Measurements from ENCODE around the gene GLDN. TPM values are rescaled to one million over a fixed set of nuclear protein-coding genes. Genes with fewer than 3 reads are reported as not detected.

GLDN gene
- total and polyA plus RNA-seq, 10 of the 15 experiments (the other 5 are each of a cell fraction or from before 2014, with no cell fraction given), result 0.13 TPM; not detected in 9

DNA sequence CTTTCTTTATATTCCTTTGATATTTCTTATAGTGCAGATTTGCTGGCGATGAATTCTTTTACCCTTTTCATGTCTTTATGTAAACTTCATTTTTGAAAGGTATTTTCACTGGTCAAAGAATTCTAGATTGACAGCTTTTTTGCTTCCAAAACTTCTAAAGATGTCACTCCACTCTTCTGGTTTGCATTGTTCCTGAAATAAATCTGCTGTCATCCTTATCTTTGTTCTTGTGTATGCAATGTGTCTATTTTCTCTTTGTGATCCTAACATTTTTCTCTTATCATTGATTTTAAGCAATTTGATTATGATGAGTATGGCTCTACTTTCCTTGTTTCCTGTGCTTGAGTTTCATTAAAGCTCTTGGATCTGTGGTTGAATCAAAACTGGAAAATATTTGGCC lies 103.4 kb downstream of the GLDN start:
- CTCF ChIA-PET, result interaction anchor here (1.0 kb wide), 1 partner anchor 17 kb away, joined by 3 read pairs; no protein-coding TSS in a partner anchor
- FAIRE-seq, result no peak
- no peaks in the 10 kb centered on the region for H3K36me3 ChIP-seq (ENCODE audit: control insufficient read depth in 2 of 2, insufficient read depth in 2 of 2, low read length in 1 of 2)

More for the DNA sequence above, 103.4 kb downstream of the GLDN start:
- Histone ChIP-seq H3K9ac (ENCODE audit: control insufficient read depth, insufficient read depth, low read length) (no peak overlapping the region), H4K20me1 (ENCODE audit: control insufficient read depth, insufficient read depth) (no peaks in the 10 kb centered on the region), H3K27ac (ENCODE audit: control insufficient read depth, insufficient read depth) (no peak overlapping the region), H2AFZ (ENCODE audit: control insufficient read depth, low read depth, low read length) (no peak overlapping the region), H3K27me3 (replicated peaks in 1 of 2; ENCODE audit: control insufficient read depth in 2 of 2, insufficient read depth in 2 of 2, low read length in 1 of 2) (no peaks in the 10 kb centered on the region), H3K4me1 (ENCODE audit: control insufficient read depth, insufficient read depth, low read length) (no peaks in the 10 kb centered on the region), H3K9me3 (replicated peaks; ENCODE audit: control insufficient read depth, insufficient read depth, low read length) (no peaks in the 10 kb centered on the region; the same call in 2 of the 3 replicates), H3K79me2 (ENCODE audit: control insufficient read depth, insufficient read depth, low read length) (no peaks in the 10 kb centered on the region), H3K4me3 (no peak overlapping the region), H3K4me2 (ENCODE audit: control insufficient read depth, insufficient read depth) (no peak overlapping the region)
- WGBS (ENCODE audit: insufficient coverage, insufficient replicate concordance, low lambda C conversion rate, missing lambda C conversion rate), result 96% methylated on average over 1 of the region's 1 CpG
- in situ Hi-C loops (cut with MboI) (no loop called here), intact Hi-C loops (cut with micrococcal nuclease; ENCODE audit: unreplicated experiment) (no loop called here)
- ChIA-PET SMC1A (ENCODE audit: uncharacterized antibody, unreplicated experiment) (no interaction called here), POLR2A (no interaction called here), RAD21 (ENCODE audit: unreplicated experiment) (no interaction called here)
- no peak for DNase-seq (ENCODE audit: low read depth, low spot score)
- TF ChIP-seq TCF12 (IDR thresholded peaks at IDR 0.05; ENCODE audit: low read depth, low read length), result no peak
- no peak for TF ChIP-seq RUNX3 (IDR thresholded peaks at IDR 0.05; ENCODE audit: low read length)
- TF ChIP-seq, protein P1, sequence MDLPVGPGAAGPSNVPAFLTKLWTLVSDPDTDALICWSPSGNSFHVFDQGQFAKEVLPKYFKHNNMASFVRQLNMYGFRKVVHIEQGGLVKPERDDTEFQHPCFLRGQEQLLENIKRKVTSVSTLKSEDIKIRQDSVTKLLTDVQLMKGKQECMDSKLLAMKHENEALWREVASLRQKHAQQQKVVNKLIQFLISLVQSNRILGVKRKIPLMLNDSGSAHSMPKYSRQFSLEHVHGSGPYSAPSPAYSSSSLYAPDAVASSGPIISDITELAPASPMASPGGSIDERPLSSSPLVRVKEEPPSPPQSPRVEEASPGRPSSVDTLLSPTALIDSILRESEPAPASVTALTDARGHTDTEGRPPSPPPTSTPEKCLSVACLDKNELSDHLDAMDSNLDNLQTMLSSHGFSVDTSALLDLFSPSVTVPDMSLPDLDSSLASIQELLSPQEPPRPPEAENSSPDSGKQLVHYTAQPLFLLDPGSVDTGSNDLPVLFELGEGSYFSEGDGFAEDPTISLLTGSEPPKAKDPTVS (IDR thresholded peaks at IDR 0.05; ENCODE audit: low read depth, low read length), result no peak
- TF ChIP-seq, protein P2, sequence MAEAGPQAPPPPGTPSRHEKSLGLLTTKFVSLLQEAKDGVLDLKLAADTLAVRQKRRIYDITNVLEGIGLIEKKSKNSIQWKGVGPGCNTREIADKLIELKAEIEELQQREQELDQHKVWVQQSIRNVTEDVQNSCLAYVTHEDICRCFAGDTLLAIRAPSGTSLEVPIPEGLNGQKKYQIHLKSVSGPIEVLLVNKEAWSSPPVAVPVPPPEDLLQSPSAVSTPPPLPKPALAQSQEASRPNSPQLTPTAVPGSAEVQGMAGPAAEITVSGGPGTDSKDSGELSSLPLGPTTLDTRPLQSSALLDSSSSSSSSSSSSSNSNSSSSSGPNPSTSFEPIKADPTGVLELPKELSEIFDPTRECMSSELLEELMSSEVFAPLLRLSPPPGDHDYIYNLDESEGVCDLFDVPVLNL (IDR thresholded peaks at IDR 0.05; ENCODE audit: low read depth, low read length), result no peak
- no peak for TF ChIP-seq SMC3 (IDR thresholded peaks at IDR 0.05; ENCODE audit: borderline replicate concordance, low read length)
- TF ChIP-seq ZBTB33 (IDR thresholded peaks at IDR 0.05), result no peak
- TF ChIP-seq PBX3 (IDR thresholded peaks at IDR 0.05; ENCODE audit: insufficient replicate concordance, low read depth, low read length), result no peak
- no peak for TF ChIP-seq ZNF274 (IDR thresholded peaks at IDR 0.05; ENCODE audit: insufficient read depth, insufficient read length)
- no peak for TF ChIP-seq BHLHE40 (IDR thresholded peaks at IDR 0.05; ENCODE audit: borderline replicate concordance in 1 of 2, low read depth in 2 of 2, low read length in 1 of 2)
- TF ChIP-seq EZH2 (IDR thresholded peaks at IDR 0.05; ENCODE audit: borderline replicate concordance, control insufficient read depth, low read depth, low read length), result no peak
- no peak for TF ChIP-seq RFX5 (IDR thresholded peaks at IDR 0.05; ENCODE audit: low read depth, low read length)
- no peak for TF ChIP-seq PAX8 (IDR thresholded peaks at IDR 0.05)
- no peak for TF ChIP-seq REST (IDR thresholded peaks at IDR 0.05; ENCODE audit: low read depth, low read length)
- no TSS peak for BruUV-seq (replicated peaks)
- ATAC-seq, result no peak
